Kidney capillary endothelial cell (primary cell): Measurements from ENCODE around the gene LDLRAD3.

ENCODE experiments used
- DNase-seq: peaks from one replicate; pipeline ENCODE4 v3.0.0-alpha.2; 2018; ENCODE audit warnings: low spot score

LDLRAD3 gene

DNA sequence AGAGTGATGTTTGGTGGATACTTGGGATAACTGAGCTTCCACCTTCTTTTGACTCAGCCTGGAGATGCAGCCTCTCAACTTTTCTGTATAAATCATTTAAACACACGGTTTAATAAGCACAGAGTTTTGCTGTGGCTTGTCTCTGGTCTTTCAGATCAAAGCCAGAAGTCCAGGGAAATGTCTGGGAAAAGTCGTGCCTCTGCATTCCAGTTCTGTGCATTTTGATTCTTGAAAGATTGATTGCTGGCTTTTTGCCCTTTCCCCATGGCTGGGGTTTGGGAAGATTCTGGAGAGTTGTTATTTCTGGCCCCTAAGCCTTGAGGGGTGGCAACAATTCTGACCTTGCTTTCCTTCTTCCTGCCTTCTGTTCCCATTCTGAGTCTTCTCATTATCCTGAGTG lies 191.2 kb downstream of the LDLRAD3 start:
- no peak for DNase-seq

DNA sequence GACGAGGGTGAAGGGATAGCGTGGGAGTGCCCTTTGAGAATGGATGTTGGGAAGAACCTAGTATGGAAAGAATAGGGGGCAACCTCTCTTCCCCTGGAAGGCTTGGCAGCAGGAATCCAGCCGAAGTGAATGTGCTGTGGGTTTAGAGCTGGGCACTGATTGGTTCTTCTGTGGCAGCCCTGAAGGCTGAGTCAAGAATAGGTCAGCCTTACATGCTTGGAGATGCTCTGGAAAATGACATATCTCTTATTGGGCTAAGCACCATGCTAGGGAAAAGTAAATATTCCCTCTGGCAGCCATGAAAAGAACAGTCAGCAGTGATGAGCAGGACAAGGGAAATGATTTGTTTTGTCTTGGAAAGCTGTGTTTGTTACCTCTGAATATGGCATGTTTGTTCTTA lies 195.9 kb downstream of the LDLRAD3 start:
- no peak for DNase-seq

DNA sequence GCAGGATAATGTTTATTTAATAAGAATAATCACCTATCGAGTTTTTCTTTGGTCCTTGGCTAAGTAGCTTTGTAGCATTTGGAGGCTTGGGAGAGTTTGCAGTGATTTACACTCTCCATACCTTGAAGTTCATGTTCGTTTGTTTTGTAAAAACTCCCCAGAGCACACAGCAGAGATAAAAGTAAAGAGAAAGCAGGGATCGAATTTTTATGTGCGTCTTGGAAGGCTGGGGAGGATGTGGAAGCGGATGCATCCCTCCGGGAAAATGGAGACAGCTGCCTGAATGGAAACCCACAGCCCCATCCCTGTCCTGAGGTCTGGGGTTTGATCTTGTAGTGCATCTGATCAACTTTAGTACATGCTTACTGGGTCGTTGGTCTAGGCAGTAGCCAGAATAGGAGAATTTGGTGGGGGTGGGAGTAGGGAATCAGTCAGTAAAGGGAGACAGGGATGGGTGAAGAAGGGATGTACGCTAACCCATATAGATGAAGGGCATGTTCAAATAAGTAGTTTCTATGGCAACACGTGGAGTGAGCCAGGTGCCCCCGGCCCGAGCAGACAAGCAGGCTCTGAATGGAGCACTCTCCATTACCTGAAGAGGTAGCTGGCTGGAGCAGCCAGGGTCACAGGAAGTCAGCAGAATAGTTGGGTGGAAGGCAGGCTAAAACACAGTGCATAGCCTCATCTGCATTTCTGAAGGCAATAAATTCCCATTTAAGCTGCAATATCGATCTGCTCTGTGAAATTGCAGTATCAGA lies 197.5 kb downstream of the LDLRAD3 start:
- DNase-seq = no peak

DNA sequence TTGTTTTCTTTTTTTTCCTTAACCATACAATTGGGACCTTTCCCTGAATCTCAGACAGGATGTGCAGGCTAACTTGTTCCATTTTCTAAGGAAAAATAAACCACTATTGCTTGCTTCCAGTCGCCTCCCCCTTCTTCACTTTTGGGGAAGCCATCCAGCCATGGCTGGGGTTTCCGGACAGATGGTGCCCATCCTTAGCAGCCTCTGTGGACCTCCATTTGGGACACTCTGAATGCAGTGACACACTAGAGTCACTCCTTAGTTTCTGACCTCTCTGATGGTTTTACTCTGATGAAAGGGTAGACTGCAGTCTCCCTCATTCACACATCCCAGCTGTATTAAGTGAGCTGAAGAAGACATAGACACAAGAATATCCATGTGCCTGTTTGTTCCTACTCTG lies 198.1 kb downstream of the LDLRAD3 start:
- no peak for DNase-seq

DNA sequence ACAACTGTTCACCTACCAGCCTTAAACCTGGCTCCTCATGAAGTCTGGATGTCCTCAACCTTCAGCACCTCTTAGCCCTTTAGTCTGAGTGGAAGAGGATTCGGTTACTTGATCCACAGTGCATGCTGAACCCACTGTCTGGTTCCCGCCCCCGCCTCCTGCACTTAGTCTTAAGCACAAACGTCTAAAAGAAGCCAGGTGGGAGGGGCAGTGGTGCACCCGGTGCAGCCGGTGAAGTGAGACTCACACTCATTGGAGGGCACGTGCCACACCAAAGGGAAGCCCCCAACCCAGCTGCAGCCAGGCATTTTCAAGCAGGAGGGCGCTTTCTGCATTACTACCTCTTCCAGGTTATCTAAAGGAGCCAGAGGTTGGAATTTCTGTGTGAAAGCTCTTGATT lies 198.6 kb downstream of the LDLRAD3 start:
- DNase-seq = no peak

DNA sequence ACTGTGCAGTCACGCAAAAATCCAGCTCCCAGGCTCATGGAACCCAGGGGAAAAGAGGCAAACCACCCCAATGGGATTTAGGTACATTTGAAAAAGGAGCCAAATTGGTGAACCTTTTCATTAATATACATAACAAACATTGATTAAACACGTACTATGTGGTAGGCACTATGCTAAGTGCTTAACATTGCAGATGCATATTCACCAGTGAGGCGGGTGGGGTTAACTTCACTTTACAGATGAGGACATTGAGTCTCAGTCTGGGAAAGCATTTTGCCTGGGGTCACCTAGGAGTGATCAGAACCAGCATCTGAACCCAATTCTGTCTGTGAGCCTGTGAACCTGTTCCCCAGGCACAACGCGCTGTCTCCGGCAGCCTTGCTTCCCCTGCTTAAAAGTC lies 199.0 kb downstream of the LDLRAD3 start:
- no peak for DNase-seq

DNA sequence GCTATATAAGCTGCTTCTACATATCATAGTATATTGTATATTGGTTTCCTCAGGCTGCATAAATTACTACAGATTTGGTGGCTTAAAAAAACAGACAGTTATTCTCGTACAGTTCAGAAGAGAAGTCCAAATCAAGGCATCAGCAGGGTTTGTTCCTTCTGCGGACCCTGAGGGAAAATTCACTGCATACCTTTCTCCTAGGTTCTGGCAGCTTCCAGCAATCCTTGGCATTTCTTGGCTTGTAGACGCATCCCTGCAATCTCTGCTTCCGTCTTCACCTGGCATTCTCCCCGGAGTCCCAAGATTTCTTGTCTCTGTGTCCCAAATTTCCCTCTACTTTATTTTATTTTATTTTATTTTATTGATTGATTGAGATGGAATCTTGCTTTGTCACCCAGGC lies 202.6 kb downstream of the LDLRAD3 start:
- no peak for DNase-seq

DNA sequence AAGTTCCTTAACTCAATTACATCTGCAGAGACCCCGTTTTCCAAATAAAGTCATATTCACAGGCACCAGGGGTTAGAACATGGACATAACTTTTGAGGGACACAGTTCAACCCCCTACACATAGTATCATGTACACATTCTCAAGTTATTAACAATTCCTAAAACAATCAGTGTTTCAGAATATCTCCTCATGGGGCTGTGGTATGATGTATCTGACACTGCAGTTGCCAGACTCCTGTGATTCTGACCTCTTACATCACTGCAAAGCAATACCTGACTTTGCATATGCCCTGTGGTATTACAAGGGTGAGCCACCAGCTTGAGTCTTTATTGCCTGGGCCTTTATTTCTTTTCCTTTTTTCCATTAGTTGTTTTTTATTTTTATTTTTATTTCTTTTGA lies 203.6 kb downstream of the LDLRAD3 start:
- DNase-seq = no peak

DNA sequence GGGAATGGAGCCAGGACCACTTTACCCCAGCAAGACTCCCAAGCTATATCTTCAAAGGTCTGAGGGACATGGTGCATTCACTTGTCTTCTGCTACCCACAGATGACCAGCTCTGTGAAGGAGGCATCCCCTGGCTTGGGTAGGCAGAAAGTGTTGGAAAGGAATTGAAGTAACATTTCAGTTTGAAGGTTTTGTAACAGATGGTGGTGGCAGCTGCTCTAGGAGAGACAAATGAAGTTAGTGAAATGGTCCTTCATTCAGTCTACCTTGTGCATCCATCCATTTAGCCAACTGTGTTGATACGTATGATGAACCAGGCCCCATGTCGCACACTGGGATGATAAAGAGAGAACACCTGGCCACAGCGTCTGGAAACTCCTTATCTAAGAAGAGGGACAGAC lies 204.8 kb downstream of the LDLRAD3 start:
- DNase-seq = no peak

DNA sequence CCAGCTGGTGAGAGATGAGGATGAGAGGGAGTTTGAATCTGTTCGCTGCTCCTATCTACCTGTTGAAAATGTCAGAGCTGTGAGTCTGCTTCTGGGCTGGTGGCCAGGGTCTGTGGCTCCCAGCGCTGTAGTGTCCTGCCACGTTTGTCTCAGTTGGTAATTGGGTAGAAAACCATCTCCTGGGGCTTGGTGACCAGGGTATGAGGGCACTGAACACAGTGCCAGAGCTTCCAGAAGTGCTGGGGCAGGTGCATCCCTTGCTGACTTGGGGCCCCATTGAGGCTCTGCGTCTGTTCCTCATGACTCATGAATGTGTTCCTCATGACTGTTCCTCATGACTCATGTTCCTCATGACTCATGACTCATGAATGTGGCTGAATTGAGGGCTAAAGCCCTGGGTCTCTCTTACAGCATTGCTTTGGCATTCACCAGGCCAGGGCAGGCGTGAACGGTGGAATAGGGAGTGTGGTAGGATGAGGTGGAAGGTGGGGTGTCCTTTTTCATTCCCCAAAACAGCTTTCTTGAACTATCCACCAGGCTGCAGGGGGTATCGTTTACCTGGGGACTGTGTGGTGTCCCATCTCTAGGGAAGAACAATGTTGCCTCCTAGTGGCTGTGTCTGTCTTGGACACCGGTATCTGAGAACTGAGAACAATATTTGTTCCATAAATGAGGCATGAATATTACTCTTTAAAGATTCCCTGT lies 205.8 kb downstream of the LDLRAD3 start:
- peak; percentile 99 for DNase-seq

DNA sequence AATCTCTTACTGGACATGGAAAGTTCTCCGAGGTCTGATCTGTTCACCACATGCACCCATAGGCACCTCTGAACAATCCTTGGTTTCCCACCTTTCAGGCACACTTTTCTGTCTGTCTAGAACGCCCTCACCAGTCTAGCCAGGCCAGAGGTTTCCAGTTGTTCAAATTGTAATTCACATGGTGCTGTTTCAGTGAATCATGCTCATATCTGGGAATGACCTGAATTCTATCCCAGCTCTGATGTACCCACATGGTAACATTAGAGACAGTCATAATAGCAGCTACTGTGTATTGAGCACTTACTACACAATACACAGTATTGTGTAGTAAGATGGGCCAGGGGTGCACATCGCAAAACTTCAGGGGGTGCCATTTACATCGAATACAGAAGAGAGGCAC lies 207.1 kb downstream of the LDLRAD3 start:
- DNase-seq = no peak

DNA sequence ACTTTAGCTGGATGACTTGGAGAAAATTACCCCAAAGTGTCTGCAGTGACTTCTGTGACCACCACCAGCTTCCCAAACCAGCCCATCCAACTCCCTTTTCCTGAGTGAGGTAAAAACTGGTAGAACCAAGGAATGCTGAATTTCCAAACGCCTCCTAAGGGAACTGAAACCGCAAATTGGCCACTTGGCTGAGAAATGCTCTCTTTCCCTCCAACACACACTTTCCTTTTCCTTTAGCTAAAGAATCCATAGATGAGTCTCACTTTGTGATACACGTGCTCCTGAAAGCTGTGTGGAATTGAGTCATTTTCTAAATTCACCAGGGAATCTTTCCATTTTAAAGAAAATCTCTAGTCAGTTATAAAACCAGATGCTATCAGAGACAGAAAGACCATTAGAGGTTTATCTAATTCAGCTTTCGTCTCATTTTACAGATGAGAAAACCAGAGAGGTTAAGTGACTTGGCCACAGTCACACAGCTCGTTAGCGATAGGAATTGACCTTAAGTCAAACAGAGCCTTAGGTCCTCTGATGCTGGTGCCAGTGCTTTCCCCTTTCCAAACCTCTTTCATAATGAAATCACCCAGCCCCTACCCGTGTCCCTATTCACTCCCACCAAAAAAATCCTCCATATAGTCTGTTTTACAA lies 208.2 kb downstream of the LDLRAD3 start:
- DNase-seq = no peak

DNA sequence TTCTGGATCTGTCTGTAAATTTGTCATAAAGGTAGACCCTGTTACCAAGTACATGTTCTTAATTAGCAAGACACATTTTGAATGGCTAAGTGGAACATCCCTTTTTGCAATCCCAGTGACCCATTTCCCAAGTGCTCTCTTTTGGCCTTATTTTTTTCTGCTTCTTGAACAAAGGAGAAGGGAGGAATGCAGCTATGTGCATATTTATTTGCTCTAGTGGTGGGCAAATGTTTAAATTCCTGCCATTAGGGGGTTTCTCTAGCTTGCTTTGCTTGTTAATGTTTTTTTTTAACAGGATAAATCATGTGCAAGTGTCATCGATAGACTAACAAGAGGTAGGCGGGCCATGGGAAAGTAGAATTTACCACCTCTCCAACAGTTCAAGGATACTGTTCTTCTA lies 209.7 kb downstream of the LDLRAD3 start:
- no peak for DNase-seq

DNA sequence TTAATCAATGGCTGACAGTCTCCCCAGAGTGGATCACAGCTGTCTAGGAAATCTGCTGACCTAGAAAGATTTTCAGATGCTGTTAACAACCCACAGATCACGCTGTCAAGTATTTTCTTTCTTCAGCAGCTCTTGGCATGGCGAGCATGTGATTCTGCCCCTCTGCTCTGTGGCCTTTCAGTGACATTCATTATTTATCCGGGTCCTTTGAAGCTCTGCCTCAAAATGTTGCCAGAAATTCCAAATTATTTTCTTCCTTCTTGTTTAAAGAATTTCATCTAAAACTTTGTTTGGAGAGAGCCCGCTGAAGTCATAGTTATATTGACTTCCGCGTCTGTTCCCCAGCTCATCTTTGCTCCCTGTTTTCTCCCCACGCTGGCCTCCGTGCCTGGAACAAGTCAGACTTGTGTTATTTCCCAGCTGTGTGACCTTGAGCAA lies 211.3 kb downstream of the LDLRAD3 start:
- DNase-seq = no peak

DNA sequence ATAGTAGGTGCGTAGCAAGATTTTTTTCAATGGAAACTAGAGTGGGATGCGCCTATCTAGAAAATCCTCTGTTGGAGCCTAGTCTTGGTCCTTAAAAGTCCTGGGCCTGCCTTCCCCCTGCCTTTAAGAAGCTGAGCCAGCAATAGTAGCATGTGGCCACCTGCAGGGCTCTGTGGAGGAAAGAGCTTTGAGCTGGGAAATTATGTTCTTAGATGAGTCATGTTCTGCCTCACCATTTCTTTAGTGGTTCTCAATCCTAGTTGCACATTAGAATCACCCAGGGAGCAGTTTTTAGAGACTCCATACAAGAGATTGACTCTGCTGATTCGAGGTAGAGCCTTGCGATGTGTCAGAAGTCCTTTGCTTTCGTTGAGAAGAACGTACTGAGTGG lies 211.9 kb downstream of the LDLRAD3 start:
- DNase-seq = no peak

DNA sequence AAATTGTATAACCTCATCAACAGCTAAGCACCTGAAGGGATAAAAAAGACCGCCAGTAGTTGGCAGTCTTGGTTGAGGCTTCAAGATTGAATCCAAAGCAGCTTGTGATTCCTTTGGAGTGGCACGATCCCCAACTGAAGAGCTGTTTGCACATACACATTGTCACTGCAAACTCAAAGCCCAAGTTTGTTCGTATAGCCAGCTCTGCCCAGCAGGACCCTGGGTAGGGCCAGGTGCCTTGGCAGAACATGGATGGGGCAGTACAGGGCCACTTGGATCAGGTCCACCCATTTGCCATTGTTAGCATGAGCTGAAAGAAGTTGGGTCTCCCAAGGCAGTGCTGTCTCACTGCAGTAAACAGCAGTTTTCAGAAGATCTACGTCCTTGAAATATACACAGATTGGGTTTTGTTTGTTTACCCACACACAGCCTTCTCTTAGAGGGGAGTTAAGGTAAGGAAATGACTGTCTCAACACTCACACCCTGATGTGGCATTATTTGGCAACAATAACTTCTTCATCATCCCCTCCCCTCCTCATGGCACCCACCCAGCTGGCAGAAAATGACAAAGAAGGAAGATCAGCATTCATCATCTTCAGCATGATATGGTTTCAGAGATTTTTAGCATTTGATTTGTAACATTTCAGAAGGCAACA lies 212.4 kb downstream of the LDLRAD3 start:
- DNase-seq = peak; percentile 84

DNA sequence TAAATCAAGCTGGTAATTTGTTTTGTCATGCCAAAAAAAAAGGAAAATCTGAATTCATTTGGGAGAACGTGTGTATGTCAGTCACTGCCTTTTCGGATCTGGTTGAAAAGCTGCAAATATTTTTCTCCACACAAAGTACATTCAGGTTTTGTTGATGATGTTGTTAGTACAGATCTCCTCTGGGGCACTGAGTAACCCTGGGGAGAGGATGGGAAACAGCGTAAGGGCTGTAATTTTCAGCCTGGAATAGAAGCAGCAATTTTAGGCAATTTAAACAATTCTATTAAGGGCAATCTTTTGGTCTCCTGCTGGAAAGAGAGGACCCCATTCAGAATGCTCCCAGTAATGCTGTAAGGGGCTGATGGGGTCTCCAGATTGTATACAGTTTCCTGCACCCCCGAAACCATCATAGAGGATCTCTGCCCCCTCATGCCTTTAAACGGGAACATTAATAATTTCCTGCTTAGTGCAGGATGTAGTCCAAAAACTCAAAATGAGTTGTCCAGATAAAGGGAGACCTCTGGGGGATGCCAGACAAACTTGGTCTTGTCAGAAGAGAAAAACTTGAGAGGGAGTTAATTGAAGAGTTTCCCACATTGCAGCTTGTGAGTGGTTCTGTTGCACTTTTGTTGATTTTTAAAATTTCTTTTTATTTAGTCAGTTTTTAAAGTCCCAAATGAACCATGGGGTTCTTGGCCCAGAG lies 213.1 kb downstream of the LDLRAD3 start:
- DNase-seq = peak; percentile 31

DNA sequence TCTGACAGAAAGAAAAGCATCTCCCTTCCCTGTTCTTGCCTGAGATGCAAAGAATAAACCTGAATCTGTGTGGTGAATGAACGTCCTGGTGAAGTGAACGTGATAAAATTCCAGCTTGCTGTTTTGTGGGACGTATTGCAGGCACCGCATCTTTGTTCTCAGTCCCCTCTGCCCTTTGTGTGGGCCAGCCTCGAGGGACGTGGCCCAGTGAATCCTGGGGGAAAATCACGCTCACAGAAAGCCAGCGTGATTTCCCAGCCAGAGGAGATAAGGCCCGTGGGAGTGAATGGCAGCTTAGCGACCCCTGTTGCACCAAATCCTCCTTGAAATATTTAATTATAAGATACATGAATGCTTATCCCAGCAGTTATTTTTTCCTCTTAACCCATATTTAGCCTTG lies 216.2 kb downstream of the LDLRAD3 start:
- no peak for DNase-seq

DNA sequence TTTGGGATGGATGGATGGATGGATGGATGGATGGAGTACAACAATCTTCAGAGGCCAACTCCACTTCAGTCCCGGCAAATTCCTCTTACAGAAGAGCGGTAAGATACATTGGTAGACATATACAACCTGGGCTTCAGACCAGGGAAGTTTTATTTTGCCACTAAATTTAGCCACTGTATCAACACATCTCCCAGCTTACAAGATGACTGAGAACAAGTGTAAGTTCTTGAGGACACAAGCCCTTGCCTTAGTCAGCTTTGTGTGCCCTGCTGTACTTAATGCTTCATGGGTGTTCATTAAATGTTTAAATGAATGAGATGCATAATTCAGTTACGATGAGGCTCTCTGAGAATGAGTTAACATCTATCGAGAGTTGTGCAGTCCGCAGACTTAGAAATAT lies 217.7 kb downstream of the LDLRAD3 start:
- DNase-seq = no peak

DNA sequence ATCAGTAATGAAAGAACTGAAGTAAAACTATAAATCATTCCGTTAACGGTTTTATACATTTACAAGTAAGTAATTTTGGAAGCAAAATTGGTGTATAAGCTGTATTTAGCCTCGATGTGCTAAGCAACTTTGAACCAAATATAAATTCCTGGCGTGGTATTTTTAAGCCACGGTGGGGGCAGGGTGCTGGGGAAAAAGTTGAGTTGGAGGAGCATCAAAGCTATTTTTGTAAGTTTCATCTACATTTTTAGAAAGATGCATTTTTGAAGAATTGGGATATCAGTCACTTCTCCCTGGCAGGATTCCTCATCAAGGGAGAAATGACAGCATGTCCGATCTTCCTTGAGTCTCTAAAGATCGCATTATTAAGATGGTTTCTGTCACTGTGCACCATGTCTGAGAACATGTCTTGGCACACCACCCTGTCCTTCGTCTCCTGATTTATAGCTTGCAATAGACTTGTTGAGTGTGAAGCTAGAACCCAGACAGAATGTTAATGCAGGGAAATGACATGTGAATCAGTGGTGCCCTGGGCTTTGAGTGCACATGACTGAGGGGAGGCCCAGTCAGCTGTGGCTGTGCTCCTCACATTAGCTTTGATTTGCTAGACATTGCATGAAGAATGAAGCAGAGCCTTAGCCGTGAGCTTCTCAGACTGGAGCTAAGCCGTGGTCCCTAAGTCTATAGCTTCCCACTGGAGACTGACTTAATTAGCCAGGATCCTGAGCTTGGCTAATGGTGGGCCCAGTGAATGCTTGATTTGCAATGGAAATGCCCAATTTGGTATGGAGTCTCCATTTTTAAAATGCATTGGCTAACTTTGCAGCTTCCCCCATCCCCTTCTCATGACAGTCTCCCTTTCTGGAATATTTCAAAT lies 218.4 kb downstream of the LDLRAD3 start:
- DNase-seq = no peak

DNA sequence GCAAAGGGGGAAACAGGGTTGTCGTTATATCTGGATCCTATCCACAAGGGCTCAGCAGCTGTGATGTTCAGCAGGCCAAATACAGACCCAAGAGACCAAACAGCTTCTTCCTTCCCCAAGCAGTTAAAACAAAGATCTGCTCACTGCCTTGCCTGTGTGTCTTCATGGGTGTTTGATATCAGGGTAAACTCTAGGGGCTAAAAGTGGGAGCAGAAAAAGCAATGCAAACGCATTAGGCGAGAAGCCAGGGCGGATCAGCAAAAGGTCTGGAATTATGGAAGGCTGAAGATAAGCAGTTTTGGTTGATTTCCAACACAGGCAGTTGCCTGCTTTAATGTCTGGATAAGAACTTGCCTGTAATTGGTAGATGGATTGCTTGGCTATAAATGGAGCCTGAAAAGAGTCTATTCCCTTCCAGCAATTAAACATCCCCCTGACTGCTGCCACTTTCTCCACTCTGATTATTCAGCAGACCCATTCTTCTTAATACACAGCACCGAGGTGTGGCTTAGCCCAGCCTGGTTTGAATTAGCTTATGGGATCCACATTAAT lies 219.1 kb downstream of the LDLRAD3 start:
- no peak for DNase-seq
